ENCODE data around the gene ADGRE2. TPM values are rescaled to one million over a fixed set of nuclear protein-coding genes. Genes with fewer than 3 reads are reported as not detected.
A peak's percentile ranks its signal among the peaks of the same experiment; 100 is the strongest.
"Not testable (repeated sequence)": the region's sequence is repeated elsewhere in the genome, so short reads cannot be mapped to it uniquely, and the experiment has no call there.

Gene ADGRE2
- total RNA-seq, 1 donor from 2014 or later = not detected

DNA sequence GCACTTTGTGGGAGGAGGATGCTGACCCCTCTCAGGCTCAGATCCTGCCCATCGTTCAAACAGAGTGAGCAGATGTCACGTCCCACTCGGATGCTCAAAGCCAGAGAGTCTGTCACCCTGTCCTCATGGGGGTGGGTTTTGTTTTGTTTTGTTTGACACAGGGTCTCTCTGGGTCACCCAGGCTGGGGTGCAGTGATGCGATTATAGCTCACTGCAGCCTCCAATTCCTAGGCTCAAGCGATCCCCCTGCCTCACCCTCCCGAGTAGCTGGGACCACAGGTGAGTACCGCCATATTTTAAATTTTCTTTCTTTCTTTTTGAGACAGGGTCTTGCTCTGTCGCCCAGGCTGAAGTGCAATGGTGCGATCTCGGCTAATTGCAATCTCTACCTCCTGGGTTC is 4.0 kb downstream of the ADGRE2 start:
- no peak overlapping the region for H3K4me3 Mint-ChIP-seq (ENCODE audit: unreplicated experiment)
- H3K4me1 Mint-ChIP-seq (ENCODE audit: unreplicated experiment) = peaks cover 4% of the 10 kb centered on the region
- H3K36me3 Mint-ChIP-seq (ENCODE audit: unreplicated experiment) = no peaks in the 10 kb centered on the region
- peak; percentile 27 for DNase-seq (ENCODE audit: extremely low spot score, unreplicated experiment)
- no peaks in the 10 kb centered on the region for H3K9me3 Mint-ChIP-seq (ENCODE audit: unreplicated experiment)
- H3K27ac Mint-ChIP-seq (ENCODE audit: unreplicated experiment) = no peak overlapping the region
- H3K27me3 Mint-ChIP-seq (ENCODE audit: unreplicated experiment) = peaks cover 2% of the 10 kb centered on the region
- TF ChIP-seq, protein P1, sequence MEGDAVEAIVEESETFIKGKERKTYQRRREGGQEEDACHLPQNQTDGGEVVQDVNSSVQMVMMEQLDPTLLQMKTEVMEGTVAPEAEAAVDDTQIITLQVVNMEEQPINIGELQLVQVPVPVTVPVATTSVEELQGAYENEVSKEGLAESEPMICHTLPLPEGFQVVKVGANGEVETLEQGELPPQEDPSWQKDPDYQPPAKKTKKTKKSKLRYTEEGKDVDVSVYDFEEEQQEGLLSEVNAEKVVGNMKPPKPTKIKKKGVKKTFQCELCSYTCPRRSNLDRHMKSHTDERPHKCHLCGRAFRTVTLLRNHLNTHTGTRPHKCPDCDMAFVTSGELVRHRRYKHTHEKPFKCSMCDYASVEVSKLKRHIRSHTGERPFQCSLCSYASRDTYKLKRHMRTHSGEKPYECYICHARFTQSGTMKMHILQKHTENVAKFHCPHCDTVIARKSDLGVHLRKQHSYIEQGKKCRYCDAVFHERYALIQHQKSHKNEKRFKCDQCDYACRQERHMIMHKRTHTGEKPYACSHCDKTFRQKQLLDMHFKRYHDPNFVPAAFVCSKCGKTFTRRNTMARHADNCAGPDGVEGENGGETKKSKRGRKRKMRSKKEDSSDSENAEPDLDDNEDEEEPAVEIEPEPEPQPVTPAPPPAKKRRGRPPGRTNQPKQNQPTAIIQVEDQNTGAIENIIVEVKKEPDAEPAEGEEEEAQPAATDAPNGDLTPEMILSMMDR (IDR thresholded peaks at IDR 0.05) = no peak

DNA sequence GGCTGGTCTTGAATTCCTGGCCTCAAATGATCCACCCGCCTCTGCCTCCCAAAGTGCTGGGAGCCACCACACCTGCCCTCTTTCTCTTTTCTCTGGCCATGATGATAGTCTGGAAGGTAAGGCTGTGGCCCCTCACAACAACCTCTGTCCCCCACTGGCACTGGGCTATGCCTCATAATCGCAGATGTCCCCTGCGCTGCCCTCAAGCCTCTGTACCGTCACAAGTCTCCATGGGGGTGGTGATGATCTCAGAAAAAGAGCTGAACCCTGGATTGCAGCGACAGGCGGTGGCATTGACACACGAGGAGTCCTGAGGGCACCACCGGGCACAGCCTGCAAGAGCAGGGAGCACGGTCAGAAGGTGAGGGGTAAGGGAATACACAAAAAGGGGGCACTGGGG is 4.6 kb downstream of the ADGRE2 start:
- H3K27ac Mint-ChIP-seq (ENCODE audit: unreplicated experiment); H3K36me3 Mint-ChIP-seq (ENCODE audit: unreplicated experiment); H3K27me3 Mint-ChIP-seq (ENCODE audit: unreplicated experiment); H3K4me1 Mint-ChIP-seq (ENCODE audit: unreplicated experiment); H3K9me3 Mint-ChIP-seq (ENCODE audit: unreplicated experiment); H3K4me3 Mint-ChIP-seq (ENCODE audit: unreplicated experiment): not testable (repeated sequence)
- DNase-seq (ENCODE audit: extremely low spot score, unreplicated experiment) = peak; percentile 72

DNA sequence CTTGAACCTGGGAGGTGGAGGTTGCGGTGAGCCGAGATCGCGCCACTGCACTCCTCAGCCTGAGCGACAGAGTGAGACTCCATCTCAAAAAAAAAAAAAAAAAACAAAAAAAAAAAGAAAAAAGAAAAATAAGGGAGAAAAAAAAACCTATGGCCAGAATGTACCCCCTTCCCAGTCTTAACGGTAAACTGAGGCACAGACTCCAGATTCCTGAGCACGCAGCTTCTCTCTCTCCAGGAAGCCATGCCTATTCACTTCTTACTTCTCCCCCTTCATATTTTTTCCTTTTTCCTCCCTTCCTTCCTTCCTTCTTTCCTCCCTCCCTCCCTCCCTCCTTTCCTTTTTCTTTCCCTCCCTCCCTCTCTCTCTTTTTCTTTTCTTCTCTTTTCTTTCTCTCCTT is 5.4 kb downstream of the ADGRE2 start:
- TF ChIP-seq, protein P1 (IDR thresholded peaks at IDR 0.05) = no peak
- no peak overlapping the region for H3K27ac Mint-ChIP-seq (ENCODE audit: unreplicated experiment)
- no peak for DNase-seq (ENCODE audit: extremely low spot score, unreplicated experiment)
- peaks cover 2% of the 10 kb centered on the region for H3K27me3 Mint-ChIP-seq (ENCODE audit: unreplicated experiment)
- H3K4me1 Mint-ChIP-seq (ENCODE audit: unreplicated experiment) = peaks cover 4% of the 10 kb centered on the region
- H3K4me3 Mint-ChIP-seq (ENCODE audit: unreplicated experiment) = no peak overlapping the region
- no peaks in the 10 kb centered on the region for H3K36me3 Mint-ChIP-seq (ENCODE audit: unreplicated experiment)
- H3K9me3 Mint-ChIP-seq (ENCODE audit: unreplicated experiment) = no peaks in the 10 kb centered on the region

DNA sequence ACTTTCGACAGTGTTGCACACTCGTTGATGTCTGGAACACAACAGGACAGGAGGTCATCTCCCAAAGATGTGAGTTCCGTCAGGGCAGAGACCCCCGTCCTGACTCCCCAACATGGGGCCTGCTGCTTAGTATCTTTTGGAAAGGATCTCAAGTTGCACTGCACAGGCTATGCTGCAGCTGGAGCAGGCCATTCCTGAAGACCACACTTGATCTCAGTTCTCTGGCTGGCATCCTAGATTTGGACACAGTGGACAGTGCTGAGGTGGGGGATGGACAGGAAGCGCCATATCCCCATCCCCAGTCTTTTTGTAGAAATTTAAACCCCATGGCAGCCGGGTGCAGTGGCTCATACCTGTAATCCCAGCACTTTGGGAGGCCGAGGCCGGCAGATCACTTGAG is 5.9 kb downstream of the ADGRE2 start:
- Mint-ChIP-seq H3K4me1 (ENCODE audit: unreplicated experiment) (peaks cover 4% of the 10 kb centered on the region), H3K4me3 (ENCODE audit: unreplicated experiment) (no peak overlapping the region), H3K9me3 (ENCODE audit: unreplicated experiment) (no peaks in the 10 kb centered on the region), H3K27me3 (ENCODE audit: unreplicated experiment) (peaks cover 2% of the 10 kb centered on the region), H3K27ac (ENCODE audit: unreplicated experiment) (no peak overlapping the region), H3K36me3 (ENCODE audit: unreplicated experiment) (no peaks in the 10 kb centered on the region)
- TF ChIP-seq, protein P1 (IDR thresholded peaks at IDR 0.05) = no peak
- DNase-seq (ENCODE audit: extremely low spot score, unreplicated experiment) = peak; percentile 44

DNA sequence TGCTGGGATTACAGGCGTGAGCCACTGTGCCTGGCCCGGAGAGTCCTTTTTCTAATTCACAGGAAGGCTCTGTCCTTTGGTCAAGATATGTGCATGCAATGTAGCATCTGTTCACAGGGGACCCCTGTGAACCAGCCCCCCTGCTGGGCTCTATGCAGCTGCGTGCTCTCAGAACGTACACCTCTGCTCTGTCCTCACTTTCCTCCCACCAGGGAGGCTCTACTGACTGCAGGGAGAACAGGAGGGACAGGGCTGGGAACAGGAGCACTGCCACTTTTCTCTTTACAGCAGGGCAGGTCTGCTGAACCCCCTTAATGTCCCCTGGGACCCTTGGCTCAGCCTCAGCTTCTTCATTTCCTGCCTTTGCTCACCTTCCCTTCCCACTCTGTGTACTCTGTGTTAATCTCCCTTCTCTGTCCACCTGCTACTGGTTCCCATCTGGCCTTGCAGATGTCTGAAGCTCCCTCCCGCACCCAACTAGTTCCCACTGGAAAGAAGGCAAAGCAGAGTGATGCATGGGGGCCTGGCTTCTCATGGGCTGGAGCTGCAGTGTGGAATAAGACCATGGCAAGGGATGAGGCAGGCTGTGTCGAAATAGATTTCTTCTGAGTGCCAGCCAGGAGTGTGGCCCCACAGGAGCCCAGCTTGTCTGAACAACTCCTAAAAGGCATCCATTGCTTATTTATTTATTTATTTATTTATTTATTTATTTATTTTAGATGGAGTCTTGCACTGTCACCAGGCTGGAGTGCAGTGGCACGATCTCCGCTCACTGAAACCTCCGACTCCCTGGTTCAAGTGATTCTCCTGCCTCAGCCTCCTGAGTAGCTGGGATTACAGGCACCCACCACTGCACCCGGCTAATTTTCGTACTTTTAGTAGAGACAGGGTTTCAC is 7.2 kb downstream of the ADGRE2 start:
- Mint-ChIP-seq H3K36me3 (ENCODE audit: unreplicated experiment) (no peaks in the 10 kb centered on the region), H3K4me1 (ENCODE audit: unreplicated experiment) (no peaks in the 10 kb centered on the region), H3K27me3 (ENCODE audit: unreplicated experiment) (peaks cover 2% of the 10 kb centered on the region), H3K27ac (ENCODE audit: unreplicated experiment) (no peak overlapping the region), H3K9me3 (ENCODE audit: unreplicated experiment) (no peaks in the 10 kb centered on the region), H3K4me3 (ENCODE audit: unreplicated experiment) (no peak overlapping the region)
- peak; percentile 59 for DNase-seq (ENCODE audit: extremely low spot score, unreplicated experiment)
- TF ChIP-seq, protein P1 (IDR thresholded peaks at IDR 0.05) = no peak

Data from osteocyte (in vitro differentiated cells).